ENCODE results near the gene SCN1A. TPM values are rescaled to one million over a fixed set of nuclear protein-coding genes. Genes with fewer than 3 reads are reported as not detected.
"Not testable (repeated sequence)": the region's sequence is repeated elsewhere in the genome, so short reads cannot be mapped to it uniquely, and the experiment has no call there.

The SCN1A gene
- polyA plus RNA-seq, 1 donor, result 0.13 TPM

DNA sequence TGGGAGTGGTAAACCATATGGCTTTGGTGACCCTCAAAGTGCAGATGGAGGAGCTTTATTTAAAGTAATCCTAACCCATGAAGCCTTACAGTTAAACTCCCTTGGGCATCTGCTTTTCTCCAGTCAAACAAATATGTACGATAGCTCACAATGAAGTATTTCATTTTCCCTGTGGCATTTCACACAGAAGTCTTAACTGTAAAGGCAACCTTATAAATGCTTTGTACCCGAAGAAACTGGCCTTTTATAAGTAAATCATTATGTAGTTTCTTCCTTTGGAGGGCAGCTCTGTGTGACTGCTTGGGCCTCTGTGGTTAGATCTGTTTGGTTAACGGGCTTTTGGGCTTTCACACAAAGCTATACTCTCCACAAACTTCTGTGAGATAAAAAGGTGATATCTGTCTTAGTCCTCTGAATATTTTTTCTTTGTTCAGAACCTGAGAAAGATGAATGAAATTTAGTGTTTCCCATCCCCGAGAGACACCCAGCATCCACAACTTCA lies 46.6 kb downstream of the SCN1A start:
- no peak for DNase-seq

- DNase-seq, result no peak
Observed at GRCh38 chr2:166074430-166074829, 53.4 kb downstream of the SCN1A start.

DNA sequence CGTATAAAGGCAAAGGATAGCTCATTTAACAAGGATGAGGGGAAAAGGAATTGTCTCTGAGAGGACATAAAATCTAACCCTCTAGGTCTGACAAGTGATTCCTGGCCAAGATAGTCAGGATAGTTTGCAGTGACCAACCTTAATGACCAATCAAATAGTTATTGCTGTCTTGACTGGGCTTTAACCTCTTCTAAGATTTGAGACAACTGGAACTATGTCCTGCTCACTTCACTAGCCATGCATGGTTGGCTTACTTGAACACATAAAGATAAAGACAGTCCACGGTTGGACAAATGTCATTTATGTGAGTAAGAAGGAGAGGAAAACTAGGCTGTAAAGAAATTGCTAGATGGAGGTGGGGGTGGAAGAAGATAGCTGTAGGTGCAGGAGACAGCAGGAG lies 53.8 kb downstream of the SCN1A start:
- DNase-seq, result no peak

GRCh38 chr2:166070231-166070630 lies 57.6 kb downstream of the SCN1A start:
- no peak for DNase-seq

- DNase-seq, result no peak
Observed at GRCh38 chr2:166068981-166069380, 58.8 kb downstream of the SCN1A start.

DNA sequence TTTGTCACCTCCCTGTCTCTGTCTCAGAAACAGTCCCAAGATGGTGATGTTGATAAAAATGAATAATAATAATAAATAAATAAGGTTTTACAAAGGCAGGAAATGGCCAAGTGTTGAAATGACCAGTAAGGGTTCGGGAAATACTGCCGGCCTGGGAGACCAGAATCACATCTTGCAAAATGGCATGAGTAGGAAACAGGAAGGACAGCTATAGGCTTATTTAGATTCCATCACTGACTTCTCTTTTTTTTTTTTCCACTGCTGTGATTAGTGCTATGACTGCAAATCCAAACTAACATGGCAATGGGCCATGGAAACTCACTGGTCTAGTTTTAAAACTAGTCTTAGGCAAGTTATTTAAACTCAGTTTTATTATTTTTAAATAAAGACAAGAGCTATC lies 60.6 kb downstream of the SCN1A start:
- DNase-seq, result no peak

- DNase-seq, result no peak
Observed at GRCh38 chr2:166060191-166060590, 67.6 kb downstream of the SCN1A start.

DNA sequence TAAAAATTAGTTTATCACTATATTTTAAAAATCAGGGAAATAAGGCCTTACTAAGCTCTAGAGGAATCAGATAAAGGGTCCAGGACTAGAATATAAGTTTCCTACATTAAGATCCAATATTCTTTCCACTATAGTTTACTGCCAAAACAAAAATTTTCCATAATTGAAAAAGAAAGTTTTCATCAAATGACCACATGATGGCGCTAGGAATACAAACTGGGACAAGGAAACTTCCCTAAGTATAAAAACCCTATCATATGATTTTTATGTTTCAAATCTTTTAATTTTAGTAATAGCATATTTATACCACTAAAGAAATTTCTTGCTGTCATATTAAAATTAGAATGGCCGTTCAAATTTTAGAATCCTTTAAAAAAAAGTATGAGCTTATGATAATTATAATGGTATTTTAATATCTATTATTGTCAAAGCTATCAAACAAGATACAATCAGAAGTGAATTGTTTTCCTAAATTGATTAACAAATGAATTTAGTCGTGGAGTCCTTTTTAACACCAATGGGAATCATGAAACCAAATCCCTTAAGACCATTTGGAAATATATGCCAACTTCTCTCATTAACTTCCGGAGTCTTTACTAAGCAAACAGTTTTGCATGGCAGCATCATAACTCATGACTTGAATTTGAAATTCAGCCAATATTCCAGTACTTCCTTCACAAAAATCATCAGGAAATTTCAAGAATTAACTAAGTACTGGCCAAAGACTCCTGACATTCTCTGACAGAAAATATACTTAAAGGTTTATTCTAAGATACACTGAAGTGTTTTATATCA lies 70.3 kb downstream of the SCN1A start:
- DNase-seq, result no peak

GRCh38 chr2:166044853-166045483 lies 82.9 kb downstream of the SCN1A start:
- DNase-seq, result no peak

DNA sequence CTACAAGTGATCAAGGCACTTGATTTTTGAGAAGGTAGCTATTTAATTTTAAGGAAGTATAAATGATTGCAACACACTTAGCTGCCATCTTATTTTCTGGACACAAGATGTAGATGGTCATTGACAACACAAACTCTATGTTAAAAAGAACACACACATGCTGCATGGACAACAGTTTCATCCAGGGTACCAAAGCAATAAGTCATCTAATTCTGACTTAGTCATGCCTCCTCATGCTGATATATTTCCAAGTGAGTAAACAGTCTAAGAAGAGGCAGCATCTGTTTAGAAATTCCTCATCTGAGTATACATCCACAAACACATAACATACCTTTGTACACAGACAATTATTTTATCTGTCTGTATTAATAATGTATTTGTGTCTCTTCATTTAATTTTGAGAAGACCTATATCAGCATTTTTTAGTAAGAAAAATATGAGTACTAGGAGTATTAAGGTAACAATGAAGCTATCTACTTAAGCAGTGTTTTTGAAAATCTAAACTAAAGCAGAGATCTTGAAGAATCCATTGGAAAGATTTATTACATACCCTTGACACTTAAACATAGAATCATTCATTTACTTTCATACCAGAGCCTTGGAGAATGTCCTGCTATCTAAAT lies 84.9 kb downstream of the SCN1A start:
- no peak for DNase-seq

GRCh38 chr2:166042356-166042755 lies 85.5 kb downstream of the SCN1A start:
- no peak for DNase-seq

DNA sequence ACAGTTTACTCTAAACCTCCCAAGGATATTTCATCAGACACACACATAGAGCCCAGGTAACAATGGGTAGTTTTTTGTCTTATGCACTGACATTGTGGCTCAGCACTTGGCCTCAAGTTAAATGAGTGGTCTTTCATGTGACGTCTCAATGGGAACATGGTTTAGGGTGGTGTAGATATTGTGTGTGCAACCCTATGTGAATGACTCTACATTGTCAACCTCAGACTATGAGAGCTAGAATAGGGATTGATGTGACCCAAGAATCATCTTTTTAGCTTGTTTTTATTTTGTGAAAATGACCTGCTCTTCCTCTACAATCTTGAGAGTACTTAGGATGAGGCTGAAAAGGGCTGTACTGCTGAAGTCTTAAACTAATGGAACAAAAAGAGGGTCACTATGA lies 86.2 kb downstream of the SCN1A start:
- no peak for DNase-seq

- no peak for DNase-seq
Observed at GRCh38 chr2:166032361-166032760, 95.5 kb downstream of the SCN1A start.

GRCh38 chr2:166031054-166031453 lies 96.8 kb downstream of the SCN1A start:
- DNase-seq, result peak; percentile 3

GRCh38 chr2:166025313-166025712 lies 102.5 kb downstream of the SCN1A start:
- DNase-seq, result no peak

GRCh38 chr2:166017208-166017607 lies 110.6 kb downstream of the SCN1A start:
- no peak for DNase-seq

DNA sequence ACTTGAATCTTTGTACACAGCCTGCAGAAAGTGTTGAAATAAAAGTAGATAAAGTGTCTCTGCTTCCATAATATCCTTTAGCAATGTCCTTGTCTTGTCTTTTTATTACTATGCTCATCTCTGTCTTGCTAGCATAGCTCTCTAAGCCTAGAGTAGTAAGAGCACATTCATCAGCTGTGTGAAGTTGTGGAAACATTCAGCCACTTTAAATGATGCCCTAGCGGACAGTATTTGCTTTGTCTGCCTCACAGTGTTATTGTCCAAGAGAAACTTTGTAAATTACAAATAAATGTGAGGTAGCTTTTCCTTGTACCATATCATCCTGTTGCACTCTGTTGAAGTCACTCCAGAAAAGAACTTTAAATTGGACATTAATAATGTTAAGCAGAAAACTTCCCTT lies 113.9 kb downstream of the SCN1A start:
- DNase-seq, result no peak

DNA sequence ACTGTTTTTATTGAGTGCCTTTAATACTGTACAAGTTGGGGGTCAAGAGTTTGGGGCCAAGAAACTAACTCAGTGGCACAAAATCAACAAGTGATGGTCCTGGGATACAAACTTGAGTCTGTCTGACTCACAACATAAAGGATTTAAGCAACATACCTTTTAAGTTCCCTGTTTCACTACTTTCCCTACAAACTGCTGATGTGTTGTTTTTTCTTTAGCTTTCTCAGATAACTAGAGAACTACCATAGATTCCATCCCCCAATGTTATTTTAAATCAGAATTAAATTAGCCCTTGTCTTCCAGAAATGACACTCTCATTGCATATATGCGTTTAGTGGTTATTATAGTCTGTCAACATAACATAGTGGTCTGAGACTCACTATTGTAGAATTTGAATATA lies 116.2 kb downstream of the SCN1A start:
- DNase-seq, result no peak

DNA sequence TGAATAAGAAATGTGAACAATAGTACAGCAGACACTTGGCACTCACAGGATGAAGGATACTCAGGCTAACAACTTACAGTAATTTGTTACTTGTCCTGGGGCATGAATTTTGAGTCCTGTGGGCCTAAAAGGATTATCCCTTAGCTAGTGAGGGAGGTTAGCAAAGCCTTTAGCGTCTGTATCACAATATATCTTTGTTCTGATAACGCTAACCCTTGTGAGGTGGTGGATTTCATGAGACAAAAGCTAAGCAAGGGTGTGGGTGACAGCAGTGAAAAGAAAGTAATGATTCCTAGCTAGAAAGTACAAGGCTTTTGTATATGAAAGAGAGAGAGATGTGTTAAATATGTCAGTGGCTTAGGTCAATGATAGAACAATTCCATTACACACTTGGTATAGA lies 127.4 kb downstream of the SCN1A start:
- DNase-seq, result no peak

GRCh38 chr2:165990846-165991245 lies 137.0 kb downstream of the SCN1A start:
- DNase-seq, result no peak

DNA sequence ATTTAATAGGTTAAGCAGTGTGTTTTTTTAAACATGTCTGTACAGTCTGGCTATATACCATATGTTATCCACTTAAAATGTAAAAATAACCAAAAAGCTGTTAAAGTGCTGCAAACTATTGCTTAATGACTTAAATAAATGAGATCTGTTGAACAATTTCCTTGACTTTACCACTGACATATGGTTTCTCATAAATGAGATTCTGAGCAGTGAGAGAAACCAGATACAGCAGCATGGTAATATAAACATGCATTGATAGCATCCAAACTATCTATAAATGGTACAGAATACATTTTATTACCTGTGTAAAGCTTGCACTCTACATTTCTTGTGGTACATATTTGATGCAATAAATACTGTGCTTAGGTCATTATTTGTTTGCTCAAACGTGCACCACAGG lies 138.0 kb downstream of the SCN1A start:
- DNase-seq, result no peak

DNA sequence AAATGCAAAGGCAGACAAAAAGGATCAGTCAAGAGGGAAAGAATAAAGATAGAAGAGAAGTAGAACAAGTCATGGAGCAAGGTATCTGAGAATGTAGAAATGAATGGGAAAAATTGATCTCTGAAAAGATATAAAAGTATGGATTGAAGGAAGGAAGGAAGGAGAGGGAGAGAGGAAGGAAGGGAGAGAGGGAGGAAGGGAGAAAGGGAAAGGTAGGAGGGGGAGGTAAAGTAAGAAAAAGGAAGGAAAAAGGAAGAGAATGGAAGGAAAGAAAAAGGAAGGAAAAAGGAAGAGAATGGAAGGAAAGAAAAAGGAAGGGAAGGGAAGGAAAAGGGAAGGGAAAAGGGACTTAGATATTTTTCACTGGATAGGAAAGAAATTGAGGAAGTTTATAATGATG lies 142.7 kb downstream of the SCN1A start:
- no peak for DNase-seq

DNA sequence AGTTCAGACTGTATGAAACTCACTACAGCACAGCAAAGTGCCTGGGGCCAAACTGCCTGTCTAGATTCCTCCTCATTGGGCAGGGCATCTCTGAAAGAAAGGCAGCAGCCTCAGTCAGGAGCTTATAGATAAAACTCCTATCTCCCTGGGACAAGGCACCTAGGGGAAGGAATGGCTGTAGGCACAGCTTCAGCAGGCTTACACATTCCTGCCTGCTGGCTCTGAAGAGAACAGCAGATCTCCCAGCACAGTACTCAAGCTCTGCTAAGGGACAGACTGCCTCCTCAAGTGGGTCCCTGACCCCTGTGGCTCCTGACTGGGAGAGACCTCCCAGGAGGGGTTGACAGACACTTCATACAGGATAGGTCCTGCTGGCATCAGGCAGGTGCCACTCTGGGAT lies 155.7 kb downstream of the SCN1A start:
- DNase-seq, result not testable (repeated sequence)
